H9 (cell line): ENCODE measurements around the gene AP3B2. TPM values are rescaled to one million over a fixed set of nuclear protein-coding genes. Genes with fewer than 3 reads are reported as not detected.
"Not testable (repeated sequence)": the region's sequence is repeated elsewhere in the genome, so short reads cannot be mapped to it uniquely, and the experiment has no call there.

Experiments used
- DNase-seq: peaks from one replicate; pipeline ENCODE4 v3.0.0-alpha.2; 2017
- H2AFZ ChIP-seq: one replicate; pipeline ENCODE4 v1.6.1; 2013; ENCODE audit warnings: mild to moderate bottlenecking, low read length, control low read depth, moderate library complexity
- H2AK5ac ChIP-seq: 2 replicates; pipeline ENCODE4 v1.6.1; 2013; ENCODE audit warnings: low read length, control low read depth, mixed read lengths; ENCODE audit not compliant: insufficient read length
- H2BK120ac ChIP-seq: one replicate; pipeline ENCODE4 v1.6.1; 2013; ENCODE audit warnings: low read depth, mild to moderate bottlenecking, low read length, control low read depth, inconsistent platforms; ENCODE audit not compliant: poor library complexity, severe bottlenecking
- H2BK12ac ChIP-seq: 2 replicates; pipeline ENCODE4 v1.6.1; 2013; ENCODE audit warnings: low read length, control low read depth, mixed read lengths, low read depth; ENCODE audit not compliant: insufficient read length
- H2BK15ac ChIP-seq: 2 replicates; pipeline ENCODE4 v1.6.1; 2013; ENCODE audit warnings: low read depth, low read length, control low read depth
- H2BK20ac ChIP-seq: one replicate; pipeline ENCODE4 v1.6.1; 2013; ENCODE audit warnings: low read depth, mild to moderate bottlenecking, low read length, control low read depth, inconsistent platforms; ENCODE audit not compliant: poor library complexity, severe bottlenecking
- H2BK5ac ChIP-seq: 2 replicates; pipeline ENCODE4 v1.6.1; 2013; ENCODE audit warnings: low read length, control low read depth, mixed read lengths; ENCODE audit not compliant: insufficient read length
- H3K14ac ChIP-seq: 2 replicates; pipeline ENCODE4 v1.6.1; 2013; ENCODE audit warnings: low read length, control low read depth; ENCODE audit not compliant: insufficient read depth
- H3K18ac ChIP-seq: 2 replicates; pipeline ENCODE4 v1.6.1; 2013; ENCODE audit warnings: low read depth, mild to moderate bottlenecking, mixed read lengths, low read length, control low read depth; ENCODE audit not compliant: insufficient read length
- H3K23ac ChIP-seq: 2 replicates; pipeline ENCODE4 v1.6.1; 2013; ENCODE audit warnings: low read length, control low read depth, mixed read lengths, low read depth; ENCODE audit not compliant: insufficient read length
- H3K23me2 ChIP-seq: 2 replicates; pipeline ENCODE4 v1.6.1; 2013; ENCODE audit warnings: low read depth, mild to moderate bottlenecking, mixed read lengths, low read length, control low read depth; ENCODE audit not compliant: insufficient read length, poor library complexity, severe bottlenecking
- H3K27ac ChIP-seq: 2 replicates; pipeline ENCODE4 v1.5.1; 2013; ENCODE audit warnings: low read length, control low read depth, mixed read lengths, low read depth; ENCODE audit not compliant: insufficient read length
- H3K27me3 ChIP-seq: 2 replicates; pipeline ENCODE4 v1.6.1; 2013; ENCODE audit warnings: low read length, control low read depth, inconsistent platforms; ENCODE audit not compliant: insufficient read depth
- H3K4ac ChIP-seq: 2 replicates; pipeline ENCODE4 v1.6.1; 2013; ENCODE audit warnings: low read depth, mild to moderate bottlenecking, control low read depth, inconsistent platforms, low read length, moderate library complexity
- H3K4me1 ChIP-seq: 2 replicates; pipeline ENCODE4 v1.6.1; 2013; ENCODE audit warnings: low read length, control low read depth, inconsistent platforms; ENCODE audit not compliant: insufficient read depth
- H3K4me2 ChIP-seq: 2 replicates; pipeline ENCODE4 v1.6.1; 2013; ENCODE audit warnings: low read length, control low read depth, mixed read lengths; ENCODE audit not compliant: insufficient read length, insufficient read depth
- H3K56ac ChIP-seq: 2 replicates; pipeline ENCODE4 v1.6.1; 2013; ENCODE audit warnings: low read depth, mild to moderate bottlenecking, mixed read lengths, low read length, control low read depth; ENCODE audit not compliant: insufficient read length
- H3K79me1 ChIP-seq: 2 replicates; pipeline ENCODE4 v1.6.1; 2013; ENCODE audit warnings: low read depth, mild to moderate bottlenecking, moderate library complexity, low read length, control low read depth, inconsistent platforms; ENCODE audit not compliant: insufficient read depth, poor library complexity, severe bottlenecking
- H3K79me2 ChIP-seq: 2 replicates; pipeline ENCODE4 v1.6.1; 2013; ENCODE audit warnings: low read length, control low read depth, inconsistent platforms; ENCODE audit not compliant: insufficient read depth
- H3K9ac ChIP-seq: 2 replicates; pipeline ENCODE4 v1.6.1; 2013; ENCODE audit warnings: low read length, control low read depth, mixed read lengths; ENCODE audit not compliant: insufficient read length; ENCODE audit errors: extremely low read depth
- H3K9me3 ChIP-seq: one replicate; pipeline ENCODE4 v1.6.1; 2013; ENCODE audit warnings: low read depth, low read length, inconsistent platforms; ENCODE audit not compliant: control insufficient read depth
- H3T11ph ChIP-seq: one replicate; pipeline ENCODE4 v1.6.1; 2013; ENCODE audit warnings: mild to moderate bottlenecking, low read length, control low read depth, inconsistent platforms
- H4K20me1 ChIP-seq: one replicate; pipeline ENCODE4 v1.6.1; 2013; ENCODE audit not compliant: control insufficient read depth, insufficient read length, insufficient read depth
- H4K5ac ChIP-seq: 2 replicates; pipeline ENCODE4 v1.6.1; 2013; ENCODE audit warnings: low read depth, mild to moderate bottlenecking, mixed read lengths, low read length, control low read depth; ENCODE audit not compliant: insufficient read length
- H4K8ac ChIP-seq: replicated peaks from 2 replicates; pipeline ENCODE4 v1.6.1; 2013; ENCODE audit warnings: low read length, control low read depth, mixed read lengths, low read depth; ENCODE audit not compliant: insufficient read length
- H4K91ac ChIP-seq: 2 replicates; pipeline ENCODE4 v1.6.1; 2013; ENCODE audit warnings: low read depth, mild to moderate bottlenecking, moderate library complexity, mixed read lengths, low read length, control low read depth; ENCODE audit not compliant: insufficient read length
- H3K27ac Mint-ChIP-seq, 3 experiments: 2 replicates in 2 of 3; 3 replicates in 1 of 3; pipeline ENCODE4 v1.8.0; 2020 to 2021; ENCODE audit warnings: mixed read lengths in 3 of 3, mild to moderate bottlenecking in 1 of 3, moderate library complexity in 1 of 3
- H3K27me3 Mint-ChIP-seq: 2 replicates; pipeline ENCODE4 v1.8.0; 2021; ENCODE audit warnings: low read depth, mild to moderate bottlenecking, moderate library complexity, mixed read lengths
- H3K36me3 Mint-ChIP-seq, 3 experiments: 2 replicates in 2 of 3; 3 replicates in 1 of 3; pipeline ENCODE4 v1.8.0; 2020 to 2021; ENCODE audit warnings: low read depth in 3 of 3, mixed read lengths in 3 of 3; ENCODE audit not compliant: insufficient read depth in 1 of 3
- H3K4me1 Mint-ChIP-seq, 2 experiments: 2 replicates each; pipeline ENCODE4 v1.8.0; 2020; ENCODE audit warnings: mixed read lengths in 2 of 2
- H3K4me3 Mint-ChIP-seq, 2 experiments: 2 replicates in 1 of 2; 3 replicates in 1 of 2; pipeline ENCODE4 v1.8.0; 2020 to 2021; ENCODE audit warnings: mild to moderate bottlenecking in 2 of 2, mixed read lengths in 2 of 2, moderate library complexity in 1 of 2
- H3K9me3 Mint-ChIP-seq, 2 experiments: 2 replicates in 1 of 2; 3 replicates in 1 of 2; pipeline ENCODE4 v1.8.0; 2020; ENCODE audit warnings: mild to moderate bottlenecking in 2 of 2, mixed read lengths in 2 of 2, moderate library complexity in 1 of 2
- WGBS: extraction: QIAGEN DNeasy Blood & Tissue Kit; methylation state at CpG from one replicate; pipeline ENCODE4 v1.1.7; 2013; ENCODE audit warnings: missing lambda C conversion rate, low lambda C conversion rate, mixed read lengths; ENCODE audit not compliant: insufficient read length; ENCODE audit errors: extremely low coverage; 5-methylcytosine and 5-hydroxymethylcytosine counted together
- total RNA-seq: library from RNA; stranded (reverse); gene quantifications from 2 replicates; pipeline ENCODE4 v1.2.1, GENCODE V29; 2021
- TF ChIP-seq, protein P1 (sequence below): fragments of 200-600 bp; sonication (generic); conservative IDR thresholded peaks from 3 replicates; pipeline ENCODE4 v1.8.0; 2021; ENCODE audit warnings: antibody characterized with exemption, mild to moderate bottlenecking

The AP3B2 gene
- total RNA-seq, 1 experiment from 2014 or later, result 10.6 TPM

DNA sequence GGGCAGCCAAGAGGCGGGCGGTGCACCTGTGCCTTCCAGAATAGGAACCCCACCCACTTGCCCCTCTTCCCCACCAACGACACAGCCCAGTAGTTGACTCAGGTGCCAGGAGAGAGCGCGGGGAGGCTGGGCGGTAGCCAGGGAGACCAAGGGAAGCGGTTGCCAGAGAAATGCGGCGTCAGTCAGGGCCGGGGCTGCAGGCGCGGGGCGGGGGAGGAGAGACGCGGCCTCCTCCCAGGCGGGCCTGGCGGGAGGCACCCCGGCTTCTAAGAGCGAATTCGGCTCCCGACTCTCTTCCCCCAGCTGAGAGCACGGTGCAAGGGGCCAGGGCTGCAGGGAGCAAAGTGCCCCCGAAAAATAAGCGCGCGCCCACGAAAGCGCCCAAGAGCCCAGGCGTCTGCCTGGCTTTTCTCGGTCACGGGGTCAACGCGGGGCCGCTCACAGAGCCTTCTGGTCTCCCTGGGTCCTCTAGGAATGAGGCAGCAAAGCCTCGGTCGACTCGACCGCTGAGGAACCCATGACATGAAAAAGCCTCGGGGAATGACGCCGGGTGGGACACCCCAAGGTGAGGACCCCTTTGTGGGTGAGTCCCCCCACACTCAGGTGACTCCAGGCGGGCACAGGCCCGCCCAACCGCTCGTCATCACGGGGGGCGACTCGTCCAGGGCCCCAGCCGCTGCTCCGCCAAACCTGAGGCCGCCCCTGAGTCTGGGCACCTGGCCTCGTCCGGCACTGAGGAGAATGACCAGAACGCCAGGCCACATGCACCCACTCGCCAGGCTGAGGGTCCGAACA, 63.2 kb downstream of the AP3B2 start:
- Mint-ChIP-seq H3K9me3 (peaks cover 0 to 4% of the 10 kb centered on the region in 2 experiments; a peak in 2 of 5 replicates), H3K4me3 (peak overlapping the region; percentile 49 to 75), H3K27me3 (peaks cover 85% of the 10 kb centered on the region), H3K4me1 (peaks cover 16 to 18% of the 10 kb centered on the region in 2 experiments), H3K36me3 (peaks cover 0 to 2% (median 0%) of the 10 kb centered on the region in 3 experiments; a peak in 2 of 7 replicates), H3K27ac (no peak overlapping the region)
- Histone ChIP-seq H3K18ac (no peak overlapping the region), H3K79me2 (no peaks in the 10 kb centered on the region), H2BK20ac (no peak overlapping the region), H4K8ac (no peak overlapping the region), H3K4ac (no peak overlapping the region), H3K14ac (no peak overlapping the region), H4K5ac (no peak overlapping the region), H3K9ac (no peak overlapping the region), H3T11ph (no peak overlapping the region), H3K79me1 (no peaks in the 10 kb centered on the region), H3K56ac (no peak overlapping the region), H4K91ac (no peak overlapping the region), H3K9me3 (no peaks in the 10 kb centered on the region), H2AK5ac (no peak overlapping the region), H2AFZ (no peak overlapping the region), H3K27me3 (peaks cover 23% of the 10 kb centered on the region; the same call in 1 of the 2 replicates), H3K4me2 (peak overlapping the region; percentile 42), H2BK15ac (no peak overlapping the region), H3K23ac (no peak overlapping the region), H3K27ac (no peak overlapping the region), H2BK120ac (no peak overlapping the region), H2BK5ac (no peak overlapping the region), H4K20me1 (no peaks in the 10 kb centered on the region), H2BK12ac (no peak overlapping the region), H3K23me2 (peaks cover 2% of the 10 kb centered on the region), H3K4me1 (no peaks in the 10 kb centered on the region)
- DNase-seq, result peak; percentile 76
- TF ChIP-seq, protein P1, sequence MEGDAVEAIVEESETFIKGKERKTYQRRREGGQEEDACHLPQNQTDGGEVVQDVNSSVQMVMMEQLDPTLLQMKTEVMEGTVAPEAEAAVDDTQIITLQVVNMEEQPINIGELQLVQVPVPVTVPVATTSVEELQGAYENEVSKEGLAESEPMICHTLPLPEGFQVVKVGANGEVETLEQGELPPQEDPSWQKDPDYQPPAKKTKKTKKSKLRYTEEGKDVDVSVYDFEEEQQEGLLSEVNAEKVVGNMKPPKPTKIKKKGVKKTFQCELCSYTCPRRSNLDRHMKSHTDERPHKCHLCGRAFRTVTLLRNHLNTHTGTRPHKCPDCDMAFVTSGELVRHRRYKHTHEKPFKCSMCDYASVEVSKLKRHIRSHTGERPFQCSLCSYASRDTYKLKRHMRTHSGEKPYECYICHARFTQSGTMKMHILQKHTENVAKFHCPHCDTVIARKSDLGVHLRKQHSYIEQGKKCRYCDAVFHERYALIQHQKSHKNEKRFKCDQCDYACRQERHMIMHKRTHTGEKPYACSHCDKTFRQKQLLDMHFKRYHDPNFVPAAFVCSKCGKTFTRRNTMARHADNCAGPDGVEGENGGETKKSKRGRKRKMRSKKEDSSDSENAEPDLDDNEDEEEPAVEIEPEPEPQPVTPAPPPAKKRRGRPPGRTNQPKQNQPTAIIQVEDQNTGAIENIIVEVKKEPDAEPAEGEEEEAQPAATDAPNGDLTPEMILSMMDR, result no peak
- WGBS, result no CpG with 5 or more reads among the region's 56 CpGs

GRCh38 chr15:82644967-82645852, 64.5 kb downstream of the AP3B2 start:
- not testable (repeated sequence) for H2BK5ac ChIP-seq, H3K9me3 ChIP-seq, H4K8ac ChIP-seq, H3K23me2 ChIP-seq, H3K18ac ChIP-seq, H3K4me2 ChIP-seq, H3K27ac ChIP-seq, DNase-seq, H4K91ac ChIP-seq, H3K23ac ChIP-seq, H3K27ac Mint-ChIP-seq, H3K9me3 Mint-ChIP-seq, H2AK5ac ChIP-seq, H3T11ph ChIP-seq, H2BK20ac ChIP-seq, H3K9ac ChIP-seq, H3K36me3 Mint-ChIP-seq, H2BK15ac ChIP-seq, H2BK12ac ChIP-seq, H3K4ac ChIP-seq, H4K20me1 ChIP-seq, H3K79me2 ChIP-seq, H4K5ac ChIP-seq, H3K4me3 Mint-ChIP-seq, H3K56ac ChIP-seq, H3K14ac ChIP-seq, H2BK120ac ChIP-seq, H3K4me1 ChIP-seq, H3K79me1 ChIP-seq, H2AFZ ChIP-seq
- H3K27me3 Mint-ChIP-seq, result peaks cover 88% of the 10 kb centered on the region
- H3K4me1 Mint-ChIP-seq, result peaks cover 16 to 22% of the 10 kb centered on the region in 2 experiments
- WGBS, result no CpG with 5 or more reads among the region's 34 CpGs
- peaks cover 23% of the 10 kb centered on the region; the same call in 1 of the 2 replicates for H3K27me3 ChIP-seq
